HepG2 (cell line): ENCODE data around the gene DDRGK1. TPM values are rescaled to one million over a fixed set of nuclear protein-coding genes. Genes with fewer than 3 reads are reported as not detected.

Experiments used
- KIAA2018 ChIP-seq: sonication (generic); formaldehyde crosslinking; IDR thresholded peaks from 2 replicates; pipeline ENCODE4 v1.5.0; 2020; ENCODE audit warnings: mild to moderate bottlenecking, missing genetic modification reagents, borderline replicate concordance
- PATZ1 ChIP-seq: sonication (generic); formaldehyde crosslinking; IDR thresholded peaks from 2 replicates; pipeline ENCODE4 v1.4.0; 2020; ENCODE audit warnings: missing genetic modification reagents
- PHF5A ChIP-seq: IDR thresholded peaks from one replicate; pipeline ENCODE4 v1.6.1; 2018; ENCODE audit warnings: low read depth, missing genetic modification reagents; ENCODE audit not compliant: unreplicated experiment
- YY1 ChIP-seq: IDR thresholded peaks from 2 replicates; pipeline ENCODE4 v1.6.1; 2011; ENCODE audit warnings: low read length, low read depth, moderate library complexity, mild to moderate bottlenecking; ENCODE audit not compliant: insufficient read depth, insufficient replicate concordance
- polyA plus RNA-seq, 8 experiments: library from polyadenylated mRNA; depleted of rRNA in 3 of 8; stranded (reverse) in 7 of 8; unstranded in 1 of 8; fragments of >200 nt; fragmentation: Illumina TruSeq in 4 of 8; extraction: Trizol in 4 of 8; gene quantifications; 2 replicates each; pipeline versions ENCODE4 v1.2.1 to v1.2.3, GENCODE V29; 2011 to 2016; ENCODE audit warnings: low read depth in 4 of 8, missing spikeins in 1 of 8, mixed read lengths in 1 of 8; ENCODE audit not compliant: insufficient read depth in 1 of 8
- total RNA-seq, 5 experiments: library from RNA; depleted of rRNA; stranded (reverse); fragments of >200 nt; fragmentation: Illumina TruSeq; extraction: Trizol; gene quantifications; 2 replicates each; pipeline ENCODE4 v1.2.3, GENCODE V29; 2016; ENCODE audit warnings: low read depth in 1 of 5

Gene DDRGK1
- total and polyA plus RNA-seq, 2 of the 13 experiments (the other 11 are each of a cell fraction or from before 2014, with no cell fraction given): 96.7 to 149 TPM

GRCh38 chr20:3237011-3237957, 32.8 kb upstream of the DDRGK1 start (continued):
- TF ChIP-seq PATZ1: no peak
- no peak for TF ChIP-seq KIAA2018 (CRISPR knock-in tag)
- no peak for TF ChIP-seq PHF5A (CRISPR knock-in tag)
- no peak for TF ChIP-seq YY1
